Activated naive CD8-positive, alpha-beta T cell treated with anti-CD3 and anti-CD28 coated beads, Interleukin-2, amount 50 U/mL, for 16 hours (primary cell): ENCODE results near the gene ZNF335.

Source experiments
- DNase-seq: peaks from one replicate; pipeline ENCODE4 v3.0.0-alpha.2; 2020; ENCODE audit warnings: low read depth, low spot score

ZNF335 gene, protein sequence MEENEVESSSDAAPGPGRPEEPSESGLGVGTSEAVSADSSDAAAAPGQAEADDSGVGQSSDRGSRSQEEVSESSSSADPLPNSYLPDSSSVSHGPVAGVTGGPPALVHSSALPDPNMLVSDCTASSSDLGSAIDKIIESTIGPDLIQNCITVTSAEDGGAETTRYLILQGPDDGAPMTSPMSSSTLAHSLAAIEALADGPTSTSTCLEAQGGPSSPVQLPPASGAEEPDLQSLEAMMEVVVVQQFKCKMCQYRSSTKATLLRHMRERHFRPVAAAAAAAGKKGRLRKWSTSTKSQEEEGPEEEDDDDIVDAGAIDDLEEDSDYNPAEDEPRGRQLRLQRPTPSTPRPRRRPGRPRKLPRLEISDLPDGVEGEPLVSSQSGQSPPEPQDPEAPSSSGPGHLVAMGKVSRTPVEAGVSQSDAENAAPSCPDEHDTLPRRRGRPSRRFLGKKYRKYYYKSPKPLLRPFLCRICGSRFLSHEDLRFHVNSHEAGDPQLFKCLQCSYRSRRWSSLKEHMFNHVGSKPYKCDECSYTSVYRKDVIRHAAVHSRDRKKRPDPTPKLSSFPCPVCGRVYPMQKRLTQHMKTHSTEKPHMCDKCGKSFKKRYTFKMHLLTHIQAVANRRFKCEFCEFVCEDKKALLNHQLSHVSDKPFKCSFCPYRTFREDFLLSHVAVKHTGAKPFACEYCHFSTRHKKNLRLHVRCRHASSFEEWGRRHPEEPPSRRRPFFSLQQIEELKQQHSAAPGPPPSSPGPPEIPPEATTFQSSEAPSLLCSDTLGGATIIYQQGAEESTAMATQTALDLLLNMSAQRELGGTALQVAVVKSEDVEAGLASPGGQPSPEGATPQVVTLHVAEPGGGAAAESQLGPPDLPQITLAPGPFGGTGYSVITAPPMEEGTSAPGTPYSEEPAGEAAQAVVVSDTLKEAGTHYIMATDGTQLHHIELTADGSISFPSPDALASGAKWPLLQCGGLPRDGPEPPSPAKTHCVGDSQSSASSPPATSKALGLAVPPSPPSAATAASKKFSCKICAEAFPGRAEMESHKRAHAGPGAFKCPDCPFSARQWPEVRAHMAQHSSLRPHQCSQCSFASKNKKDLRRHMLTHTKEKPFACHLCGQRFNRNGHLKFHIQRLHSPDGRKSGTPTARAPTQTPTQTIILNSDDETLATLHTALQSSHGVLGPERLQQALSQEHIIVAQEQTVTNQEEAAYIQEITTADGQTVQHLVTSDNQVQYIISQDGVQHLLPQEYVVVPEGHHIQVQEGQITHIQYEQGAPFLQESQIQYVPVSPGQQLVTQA (N-terminal part only)

DNA sequence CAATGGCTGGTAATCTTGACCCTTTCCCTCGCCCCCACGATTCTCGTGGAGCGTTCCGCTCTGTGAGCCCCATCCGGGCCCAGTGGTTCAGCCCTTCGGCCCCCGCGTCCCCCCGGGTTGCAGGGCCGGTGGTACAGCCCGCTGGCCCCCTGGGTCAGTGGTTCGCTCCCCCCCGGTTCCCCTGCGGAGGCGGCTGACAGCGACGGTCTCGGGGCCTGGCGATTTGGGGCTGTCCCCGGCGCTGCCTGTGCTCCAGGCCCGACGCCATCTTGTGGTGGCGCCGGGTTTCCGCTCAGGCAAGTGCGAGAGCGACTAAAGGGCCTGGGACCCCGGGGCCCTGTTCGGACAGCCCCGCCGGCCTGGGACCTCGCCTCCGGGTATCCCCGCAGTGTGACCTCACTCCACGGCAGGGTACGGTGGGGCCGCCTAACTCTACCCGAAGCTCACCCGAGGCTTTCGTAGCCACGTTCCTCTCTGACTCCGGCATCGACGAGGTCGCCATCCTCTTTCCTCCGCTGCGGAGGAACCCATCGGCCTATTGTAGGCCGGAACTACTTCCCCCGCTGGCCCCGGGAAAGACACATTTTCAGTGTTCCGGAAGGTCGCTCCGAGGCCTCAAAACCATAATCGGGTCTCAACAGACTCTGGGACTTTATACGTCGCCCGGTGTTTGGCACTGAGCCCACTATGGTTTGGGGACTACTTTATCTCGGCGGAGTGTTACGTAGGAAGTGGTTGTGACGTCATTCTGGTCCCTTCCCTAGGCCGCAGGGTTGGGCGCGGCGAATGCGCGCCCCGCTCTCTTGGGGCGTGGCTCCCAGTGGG, at the start of gene ZNF335:
TSS of gene ZNF335 (minus strand) at position 529 of the 825 bp plus-strand sequence. CDS start 793 bp downstream, outside the sequence.
- DNase-seq: peak; percentile 87

DNA sequence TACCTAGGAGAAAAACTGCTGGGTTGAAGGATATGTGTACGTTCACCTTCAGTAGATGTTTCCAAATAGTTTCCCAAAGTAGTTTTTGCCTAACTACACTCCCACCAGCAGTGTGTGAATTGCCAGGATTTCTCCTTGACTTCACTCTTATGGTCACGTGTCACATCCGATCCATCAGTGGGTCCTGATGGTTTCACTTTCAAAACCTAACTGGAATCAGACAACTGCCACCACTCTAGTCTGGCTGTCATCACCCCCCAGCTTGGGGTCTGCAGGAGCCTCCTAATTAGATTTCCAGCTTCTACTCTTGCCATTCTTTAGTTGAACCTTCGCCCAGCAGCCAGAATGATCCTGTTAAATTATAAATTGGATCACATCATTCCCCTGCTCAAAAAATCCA, 48.6 kb upstream of the ZNF335 start:
- no peak for DNase-seq

DNA sequence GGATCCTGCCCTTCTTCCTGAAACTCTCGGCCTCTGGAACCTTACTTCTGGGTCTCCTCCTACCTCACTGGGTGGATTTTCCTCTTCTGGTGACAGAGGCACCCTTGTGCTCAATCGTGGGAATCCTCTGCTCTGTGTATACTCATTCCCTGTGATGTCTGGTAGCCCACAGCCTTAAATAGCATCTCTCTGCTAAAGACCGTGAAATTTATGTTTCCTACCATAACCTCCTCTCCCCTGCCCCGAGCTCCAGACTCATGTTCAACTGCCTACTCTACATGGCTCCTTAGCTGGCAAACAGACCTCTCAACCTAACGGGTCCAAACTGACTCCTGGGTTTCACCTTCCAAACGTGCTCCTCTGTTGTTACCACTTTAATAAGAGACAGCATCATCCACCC, 46.6 kb upstream of the ZNF335 start:
- no peak for DNase-seq

DNA sequence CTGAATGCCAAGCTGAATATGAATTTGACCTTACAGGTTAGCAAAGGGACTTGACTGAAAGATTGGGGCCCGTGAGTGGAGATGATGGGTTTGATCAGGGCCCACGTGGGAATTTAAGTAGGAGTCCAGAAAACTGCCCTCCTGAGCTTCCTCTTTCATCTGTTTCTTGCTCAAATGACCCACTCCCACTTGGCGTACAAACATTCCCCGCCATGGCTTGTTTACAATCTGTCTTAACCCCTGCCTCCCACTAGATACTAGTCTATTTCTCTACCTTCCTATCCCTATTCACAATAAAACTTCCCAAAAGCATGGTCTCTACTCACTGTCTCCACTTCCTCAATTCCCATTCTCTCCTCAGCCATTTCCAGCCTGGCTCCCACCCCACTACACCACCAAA, 46.1 kb upstream of the ZNF335 start:
- no peak for DNase-seq

DNA sequence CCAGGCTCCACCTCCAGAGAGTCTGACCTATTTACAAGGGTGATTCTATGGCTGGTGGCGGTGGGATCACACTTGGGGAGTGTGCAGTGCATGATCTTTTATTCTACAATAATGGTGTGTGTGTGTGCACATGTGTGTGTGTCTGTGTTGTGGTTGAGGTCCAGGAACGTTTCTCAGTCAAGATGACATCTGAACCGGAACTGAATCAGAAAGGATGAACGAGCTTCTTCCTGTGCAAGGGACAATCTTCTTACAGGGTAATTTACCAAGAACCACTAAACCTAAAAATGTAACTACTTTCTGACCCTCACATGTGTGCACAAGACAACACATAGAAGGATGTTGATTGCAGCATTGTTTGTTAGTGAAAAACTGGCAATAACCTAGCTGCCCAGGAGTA, 45.3 kb upstream of the ZNF335 start:
- DNase-seq: no peak

DNA sequence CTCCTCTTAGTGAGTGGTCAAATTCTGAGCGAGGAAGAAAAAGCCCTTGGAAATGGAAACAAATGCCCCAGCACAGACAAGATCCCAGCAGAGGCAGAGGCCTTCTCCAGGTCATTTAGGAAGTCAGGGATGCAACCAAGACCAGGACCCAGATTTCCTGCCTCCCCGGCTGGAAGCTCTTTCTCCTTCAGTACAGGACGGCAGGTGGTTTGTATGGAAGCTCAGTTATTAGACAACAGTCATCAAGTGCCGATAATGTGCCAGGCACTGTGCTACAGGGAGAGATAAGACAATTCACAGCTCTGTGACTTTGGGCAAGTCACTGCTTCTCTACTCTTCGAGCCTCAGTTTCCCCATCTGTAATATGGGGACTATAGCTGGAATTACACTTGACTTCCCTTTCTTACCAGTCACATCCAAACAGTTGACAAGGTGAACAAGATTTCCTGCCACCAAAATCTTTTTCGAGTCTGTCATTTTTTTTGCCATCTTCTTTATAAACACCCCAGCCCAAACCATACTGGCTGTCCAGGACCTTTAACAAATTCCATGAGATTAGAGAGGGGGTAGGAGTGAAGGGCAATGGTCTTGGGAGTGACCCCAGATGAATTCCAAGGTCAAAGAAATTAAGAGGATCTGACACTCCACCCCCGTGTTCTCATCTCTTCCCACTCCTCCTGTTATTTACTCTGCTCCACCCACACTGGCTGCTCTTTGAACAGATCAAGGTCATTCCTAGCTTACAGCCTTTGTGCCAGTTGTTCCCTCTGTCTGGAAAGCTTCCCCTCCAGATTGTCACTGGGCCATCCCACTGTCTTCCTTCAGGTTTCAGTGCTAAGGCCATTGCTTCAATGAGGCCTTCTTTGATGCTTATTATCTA, 42.8 kb upstream of the ZNF335 start:
- no peak for DNase-seq

DNA sequence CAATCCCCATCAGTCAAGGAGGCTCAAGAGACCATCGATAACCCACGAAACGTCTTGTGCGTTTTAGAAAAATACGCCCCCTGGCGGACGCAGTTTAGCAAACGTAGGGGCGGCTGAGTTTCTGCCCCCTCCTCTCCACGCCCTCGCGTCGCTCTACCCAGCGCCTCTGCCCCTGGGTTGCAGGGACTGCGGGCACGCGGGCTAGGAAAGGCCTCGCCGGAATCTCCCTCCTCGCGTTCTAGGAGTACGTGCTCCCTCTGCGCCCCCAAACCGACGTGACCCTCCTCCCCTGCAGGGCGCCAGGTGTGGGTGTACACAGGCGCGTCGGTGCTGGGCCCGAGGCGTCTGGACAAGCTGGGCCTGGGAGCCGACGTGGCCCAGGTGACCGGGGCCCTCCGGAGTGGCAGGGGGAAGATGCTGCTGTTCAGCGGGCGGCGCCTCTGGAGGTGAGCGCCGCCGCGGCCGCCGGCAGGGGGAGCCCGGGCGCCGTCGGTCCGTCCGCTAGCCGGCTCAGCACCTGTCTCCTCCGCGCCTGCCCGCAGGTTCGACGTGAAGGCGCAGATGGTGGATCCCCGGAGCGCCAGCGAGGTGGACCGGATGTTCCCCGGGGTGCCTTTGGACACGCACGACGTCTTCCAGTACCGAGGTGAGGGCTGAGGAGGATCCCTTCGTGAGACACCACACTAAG, 42.0 kb upstream of the ZNF335 start:
- peak; percentile 30 for DNase-seq

DNA sequence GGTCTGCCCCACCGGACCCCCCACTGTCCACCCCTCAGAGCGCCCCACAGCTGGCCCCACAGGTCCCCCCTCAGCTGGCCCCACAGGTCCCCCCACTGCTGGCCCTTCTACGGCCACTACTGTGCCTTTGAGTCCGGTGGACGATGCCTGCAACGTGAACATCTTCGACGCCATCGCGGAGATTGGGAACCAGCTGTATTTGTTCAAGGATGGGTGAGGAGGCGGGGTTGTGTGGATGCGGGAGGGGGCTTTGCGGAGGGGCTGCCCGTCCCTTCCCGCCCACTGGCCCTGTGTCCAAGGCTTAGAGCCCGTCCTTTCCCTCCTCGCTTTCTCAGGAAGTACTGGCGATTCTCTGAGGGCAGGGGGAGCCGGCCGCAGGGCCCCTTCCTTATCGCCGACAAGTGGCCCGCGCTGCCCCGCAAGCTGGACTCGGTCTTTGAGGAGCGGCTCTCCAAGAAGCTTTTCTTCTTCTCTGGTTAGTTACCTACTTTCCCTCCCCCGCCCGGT, 41.4 kb upstream of the ZNF335 start:
- DNase-seq: no peak

DNA sequence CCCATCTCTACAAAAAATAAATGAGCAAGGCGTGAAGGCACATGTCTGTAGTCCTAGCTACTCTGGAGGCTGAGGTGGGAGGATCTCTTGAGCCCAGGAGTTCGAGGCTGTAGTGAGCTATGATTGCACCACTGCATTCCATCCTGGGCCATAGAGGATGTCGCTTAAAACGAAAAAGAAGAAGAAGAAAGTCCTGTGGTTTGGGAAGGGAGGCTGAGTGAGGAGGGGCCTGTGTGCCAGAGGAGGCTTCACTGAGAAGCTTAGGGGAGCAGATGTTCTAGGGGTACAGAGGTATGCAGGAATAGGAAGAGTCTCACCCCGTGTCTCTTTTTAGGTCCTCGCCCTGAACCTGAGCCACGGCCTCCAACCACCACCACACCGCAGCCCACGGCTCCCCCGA, 40.9 kb upstream of the ZNF335 start:
- no peak for DNase-seq

DNA sequence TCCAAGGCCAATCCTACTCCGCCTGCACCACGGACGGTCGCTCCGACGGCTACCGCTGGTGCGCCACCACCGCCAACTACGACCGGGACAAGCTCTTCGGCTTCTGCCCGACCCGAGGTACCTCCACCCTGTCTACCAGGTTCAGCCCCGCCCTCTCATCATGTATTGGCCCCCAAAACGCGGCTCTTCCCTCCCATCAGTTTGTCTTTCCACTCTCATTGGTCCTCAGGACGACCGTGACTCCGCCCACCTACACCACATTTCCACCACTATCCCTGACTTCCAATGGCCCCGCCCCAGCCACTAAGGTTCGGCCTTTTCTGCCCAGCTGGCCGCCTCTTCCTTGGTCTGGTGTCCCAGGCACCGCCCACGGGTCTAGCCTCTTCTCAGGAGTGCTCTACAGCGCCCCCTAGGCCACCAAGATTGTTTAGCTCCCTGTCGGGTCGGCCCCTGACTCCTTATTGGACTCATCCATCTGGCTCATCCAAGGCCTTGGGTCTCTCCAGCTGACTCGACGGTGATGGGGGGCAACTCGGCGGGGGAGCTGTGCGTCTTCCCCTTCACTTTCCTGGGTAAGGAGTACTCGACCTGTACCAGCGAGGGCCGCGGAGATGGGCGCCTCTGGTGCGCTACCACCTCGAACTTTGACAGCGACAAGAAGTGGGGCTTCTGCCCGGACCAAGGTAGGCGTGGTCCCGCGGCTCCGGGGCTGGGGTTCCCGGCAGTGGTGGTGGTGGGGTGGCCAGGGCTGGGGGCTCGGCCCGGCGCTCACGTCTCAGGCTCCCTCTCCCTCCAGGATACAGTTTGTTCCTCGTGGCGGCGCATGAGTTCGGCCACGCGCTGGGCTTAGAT, 39.9 kb upstream of the ZNF335 start:
- DNase-seq: no peak

DNA sequence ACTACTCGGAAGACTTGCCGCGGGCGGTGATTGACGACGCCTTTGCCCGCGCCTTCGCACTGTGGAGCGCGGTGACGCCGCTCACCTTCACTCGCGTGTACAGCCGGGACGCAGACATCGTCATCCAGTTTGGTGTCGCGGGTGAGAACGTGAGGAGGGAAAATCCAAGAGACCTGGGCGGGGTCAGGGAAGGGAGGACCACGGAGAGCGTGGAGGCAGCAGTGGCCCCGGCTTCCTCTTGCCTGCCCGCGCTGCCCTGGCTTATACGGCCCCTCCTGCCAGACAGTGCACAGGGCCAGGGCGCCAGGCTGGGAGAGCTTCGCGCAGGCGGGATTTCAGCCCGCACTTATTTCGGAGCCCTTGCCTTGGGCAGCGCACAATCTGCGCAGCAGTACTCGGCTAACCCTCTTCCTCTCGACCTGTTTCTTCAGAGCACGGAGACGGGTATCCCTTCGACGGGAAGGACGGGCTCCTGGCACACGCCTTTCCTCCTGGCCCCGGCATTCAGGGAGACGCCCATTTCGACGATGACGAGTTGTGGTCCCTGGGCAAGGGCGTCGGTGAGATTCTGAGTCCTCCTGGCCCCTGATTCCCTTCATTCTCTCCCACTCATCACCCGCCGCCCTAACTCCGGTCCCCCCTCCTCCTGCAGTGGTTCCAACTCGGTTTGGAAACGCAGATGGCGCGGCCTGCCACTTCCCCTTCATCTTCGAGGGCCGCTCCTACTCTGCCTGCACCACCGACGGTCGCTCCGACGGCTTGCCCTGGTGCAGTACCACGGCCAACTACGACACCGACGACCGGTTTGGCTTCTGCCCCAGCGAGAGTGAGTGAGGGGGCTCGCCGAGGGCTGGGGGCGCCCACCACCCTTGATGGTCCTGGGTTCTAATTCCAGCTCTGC, 38.7 kb upstream of the ZNF335 start:
- DNase-seq: no peak

DNA sequence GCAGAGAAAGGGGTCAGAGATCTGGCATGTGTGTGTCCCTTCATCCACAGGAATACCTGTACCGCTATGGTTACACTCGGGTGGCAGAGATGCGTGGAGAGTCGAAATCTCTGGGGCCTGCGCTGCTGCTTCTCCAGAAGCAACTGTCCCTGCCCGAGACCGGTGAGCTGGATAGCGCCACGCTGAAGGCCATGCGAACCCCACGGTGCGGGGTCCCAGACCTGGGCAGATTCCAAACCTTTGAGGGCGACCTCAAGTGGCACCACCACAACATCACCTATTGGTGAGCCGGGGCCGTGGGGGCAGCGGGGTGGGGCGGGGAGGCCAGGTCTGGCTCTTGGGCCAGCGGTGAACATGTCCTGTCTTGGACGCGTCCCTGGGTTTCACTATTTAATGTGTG, 37.8 kb upstream of the ZNF335 start:
- DNase-seq: no peak

DNA sequence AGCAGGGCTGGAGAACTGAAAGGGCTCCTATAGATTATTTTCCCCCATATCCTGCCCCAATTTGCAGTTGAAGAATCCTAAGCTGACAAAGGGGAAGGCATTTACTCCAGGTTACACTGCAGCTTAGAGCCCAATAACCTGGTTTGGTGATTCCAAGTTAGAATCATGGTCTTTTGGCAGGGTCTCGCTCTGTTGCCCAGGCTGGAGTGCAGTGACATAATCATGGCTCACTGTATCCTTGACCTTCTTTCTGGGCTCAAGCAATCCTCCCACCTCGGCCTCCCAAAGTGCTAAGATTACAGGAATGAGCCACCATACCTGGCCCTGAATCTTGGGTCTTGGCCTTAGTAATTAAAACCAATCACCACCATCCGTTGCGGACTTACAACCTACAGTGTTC, 35.7 kb upstream of the ZNF335 start:
- DNase-seq: no peak

DNA sequence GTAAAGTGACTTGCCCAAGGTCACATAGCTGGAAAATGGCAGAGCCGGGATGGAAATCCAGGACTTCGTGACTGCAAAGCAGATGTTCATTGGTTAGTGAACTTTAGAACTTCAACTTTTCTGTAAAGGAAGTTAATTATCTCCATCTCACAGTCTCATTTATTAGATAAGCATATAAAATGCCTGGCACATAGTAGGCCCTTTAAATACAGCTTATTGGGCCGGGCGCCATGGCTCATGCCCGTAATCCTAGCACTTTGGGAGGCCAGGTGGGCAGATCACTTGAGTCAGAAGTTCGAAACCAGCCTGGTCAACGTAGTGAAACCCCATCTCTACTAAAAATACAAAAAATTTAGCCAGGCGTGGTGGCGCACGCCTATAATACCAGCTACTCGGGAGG, 35.0 kb upstream of the ZNF335 start:
- DNase-seq: no peak

DNA sequence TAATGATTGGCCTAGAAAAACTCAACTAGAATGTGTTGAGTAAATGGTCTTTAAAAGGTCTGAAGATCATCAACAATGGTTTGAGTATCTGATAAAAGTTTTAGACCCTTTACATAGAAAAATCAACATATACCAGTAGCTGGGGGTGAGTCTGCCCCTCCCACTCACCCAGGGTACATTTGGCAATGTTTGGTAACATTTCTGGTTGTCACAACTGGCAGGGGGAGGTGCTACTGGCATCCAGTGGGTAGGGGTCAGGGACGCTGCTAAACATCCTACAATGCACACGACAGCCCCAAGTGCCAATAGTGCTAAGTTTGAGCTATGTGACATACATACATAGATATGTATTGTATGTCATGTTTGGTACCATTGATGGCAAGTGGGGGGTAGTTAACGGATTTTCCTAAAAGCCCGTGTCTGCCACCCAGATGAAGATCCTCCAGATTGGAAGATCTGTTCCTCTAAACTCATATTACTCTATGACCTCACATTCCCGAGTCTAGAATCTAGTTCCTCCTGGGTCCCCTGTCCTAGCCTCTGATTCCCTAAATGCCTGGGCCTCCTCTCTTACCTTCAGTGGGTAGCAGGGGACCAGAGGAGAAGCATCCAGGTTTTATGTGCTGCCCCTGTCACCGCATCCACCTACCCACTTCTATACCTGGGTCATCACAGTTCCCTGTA, 34.2 kb upstream of the ZNF335 start:
- no peak for DNase-seq

DNA sequence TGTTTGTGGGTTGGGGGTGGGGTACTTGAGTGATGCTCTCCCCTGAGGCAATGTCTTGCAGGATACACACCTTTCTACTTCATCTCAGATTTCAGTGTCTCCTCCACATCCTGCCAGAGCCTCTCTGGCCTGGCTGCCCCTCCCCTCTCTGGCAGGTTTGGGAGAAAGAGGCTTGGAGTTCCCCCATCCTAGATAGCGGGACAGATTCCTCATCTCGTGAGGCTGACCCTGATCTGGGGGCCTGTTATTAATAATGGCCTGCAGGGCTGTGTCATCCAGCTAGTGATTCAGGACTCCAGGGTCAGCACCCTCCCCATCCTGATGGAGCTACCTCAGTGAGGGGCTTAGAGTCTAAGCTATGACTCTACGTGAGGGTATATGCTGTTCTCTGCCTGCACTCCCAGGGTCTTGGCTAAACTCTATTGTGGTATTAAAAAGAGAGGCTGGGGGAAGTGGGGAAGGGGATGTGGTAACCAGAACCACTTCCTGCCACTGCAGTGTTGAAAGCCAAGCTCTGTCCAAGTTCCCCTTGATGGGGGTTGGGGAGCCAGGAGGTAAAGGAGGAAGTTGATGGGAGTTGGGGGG, 33.0 kb upstream of the ZNF335 start:
- DNase-seq: no peak
